Body of pancreas (tissue), 4 donors: ENCODE measurements around the gene TCOF1. TPM values are rescaled to one million over a fixed set of nuclear protein-coding genes. Genes with fewer than 3 reads are reported as not detected.
A peak's percentile ranks its signal among the peaks of the same experiment; 100 is the strongest.

Experiments used
- ATAC-seq: fragments of 150-250 bp; one replicate; pipeline ENCODE4 v1.9.1; 2016
- DNase-seq, 4 donors: peaks; one replicate each; pipeline ENCODE4 v3.0.0-alpha.2; 2019
- H3K27ac ChIP-seq, 4 donors: fragments of 200-600 bp; sonication (generic); 1 replicate in 3 of 4; 2 replicates in 1 of 4; pipeline versions ENCODE4 v1.5.1 to v1.6.1; 2016 to 2019; ENCODE audit warnings: mild to moderate bottlenecking in 1 of 4, mixed read lengths in 1 of 4, moderate library complexity in 1 of 4
- H3K27me3 ChIP-seq, 2 donors: fragments of 200-600 bp; sonication (generic); one replicate each; pipeline ENCODE4 v1.6.0; 2016; ENCODE audit warnings: mild to moderate bottlenecking in 1 of 2
- H3K36me3 ChIP-seq, 2 donors: fragments of 200-600 bp; sonication (generic); replicated peaks in 1 of 2; 2 replicates each; pipeline ENCODE4 v1.5.1; 2016; ENCODE audit warnings: low read depth in 2 of 2; ENCODE audit not compliant: insufficient read depth in 1 of 2
- H3K4me1 ChIP-seq: fragments of 200-600 bp; sonication (generic); one replicate; pipeline ENCODE4 v1.6.0; 2016
- H3K4me3 ChIP-seq, 2 donors: fragments of 200-600 bp; sonication (generic); 1 replicate in 1 of 2; 2 replicates in 1 of 2; pipeline ENCODE4 v1.5.1; 2016 to 2019
- H3K9me3 ChIP-seq, 3 donors: fragments of 200-600 bp; sonication (generic); 1 replicate in 2 of 3; 2 replicates in 1 of 3; pipeline ENCODE4 v1.5.1; 2016
- CTCF ChIP-seq, 7 experiments: fragments of 450-650 bp in 4 of 7; fragments of 200-600 bp in 3 of 7; sonication (generic) in 3 of 7; IDR thresholded peaks; one replicate each; pipeline ENCODE4 v1.5.1; 2016 to 2019; ENCODE audit warnings: antibody characterized with exemption in 7 of 7
- POLR2A ChIP-seq, 3 donors: fragments of 450-650 bp; IDR thresholded peaks; one replicate each; pipeline ENCODE4 v1.6.1; 2016; ENCODE audit warnings: antibody characterized with exemption in 3 of 3, mild to moderate bottlenecking in 2 of 3
- WGBS, 2 donors: methylation state at CpG; one replicate each; pipeline ENCODE4 v1.1.5; 2017; 5-methylcytosine and 5-hydroxymethylcytosine counted together
- intact Hi-C: fragments of 100-400 bp; cut with DNase I; formaldehyde crosslinking; loops from one replicate; pipeline ENCODE4 v1.15.1; 2023
- total RNA-seq, 2 donors: library from RNA; depleted of rRNA; stranded (reverse); fragments of >200 nt; gene quantifications; one replicate each; pipeline ENCODE4 v1.1.0, GENCODE V29; 2016

The TCOF1 gene
- total RNA-seq, 2 donors from 2014 or later = 18.9 to 23.4 TPM

GRCh38 chr5:150409638-150410523 lies 52.4 kb downstream of the TCOF1 start:
- TF ChIP-seq CTCF (IDR thresholded peaks at IDR 0.05) = no peak
- peak in 2 of 3 donors; percentile 45 to 72 for TF ChIP-seq POLR2A (IDR thresholded peaks at IDR 0.05)
- no peaks in the 10 kb centered on the region for H3K9me3 ChIP-seq
- DNase-seq = peak; percentile 73 to 92 (median 80)
- H3K27ac ChIP-seq = peak overlapping the region; percentile 50 to 91 (median 78)
- intact Hi-C loops = no loop called here
- WGBS, 2 donors = 7 to 17% methylated on average over 10 to 15 of the region's 15 CpGs
- H3K4me1 ChIP-seq = peaks cover 18% of the 10 kb centered on the region
- peaks cover 0 to 6% of the 10 kb centered on the region in 2 donors for H3K36me3 ChIP-seq
- peak; percentile 86 for ATAC-seq
- no peak overlapping the region for H3K4me3 ChIP-seq
- H3K27me3 ChIP-seq = no peaks in the 10 kb centered on the region

GRCh38 chr5:150410524-150411244 lies 53.2 kb downstream of the TCOF1 start:
- no peak overlapping the region for H3K4me3 ChIP-seq

GRCh38 chr5:150411245-150411979 lies 53.9 kb downstream of the TCOF1 start:
- peak overlapping the region; percentile 53 to 91 (median 75) for H3K27ac ChIP-seq
- H3K27me3 ChIP-seq = no peaks in the 10 kb centered on the region
- no peaks in the 10 kb centered on the region for H3K9me3 ChIP-seq
- H3K4me1 ChIP-seq = peaks cover 18% of the 10 kb centered on the region
- 68 to 92% methylated on average over 5 of the region's 5 CpGs for WGBS, 2 donors
- DNase-seq (peak in 2 of 4 donors; percentile 31 to 66), ATAC-seq (no peak)
- no peak for TF ChIP-seq CTCF (IDR thresholded peaks at IDR 0.05)
- TF ChIP-seq POLR2A (IDR thresholded peaks at IDR 0.05) = no peak
- no peak overlapping the region for H3K4me3 ChIP-seq
- H3K36me3 ChIP-seq = no peaks in the 10 kb centered on the region
- intact Hi-C loops = no loop called here

More at GRCh38 chr5:150410524-150411244, 53.2 kb downstream of the TCOF1 start:
- H3K9me3 ChIP-seq = no peaks in the 10 kb centered on the region
- ATAC-seq (peak; percentile 74), DNase-seq (peak; percentile 69 to 89 (median 74))
- H3K36me3 ChIP-seq = no peaks in the 10 kb centered on the region
- 34 to 36% methylated on average over 4 of the region's 4 CpGs for WGBS, 2 donors
- H3K27me3 ChIP-seq = no peaks in the 10 kb centered on the region
- intact Hi-C loops = no loop called here
- H3K4me1 ChIP-seq = peaks cover 18% of the 10 kb centered on the region
- TF ChIP-seq POLR2A (IDR thresholded peaks at IDR 0.05) (peak in 2 of 3 donors; percentile 11 to 42), CTCF (IDR thresholded peaks at IDR 0.05) (no peak)
- H3K27ac ChIP-seq = peak overlapping the region; percentile 69 to 91 (median 78)

GRCh38 chr5:150412319-150413175 lies 55.0 kb downstream of the TCOF1 start, which contains the start of gene CD74:
CD74 (minus strand) TSS chr5:150412910; CDS start chr5:150412749, 161 bp downstream.
- peak; percentile 70 to 92 (median 76) for DNase-seq
- Histone ChIP-seq H3K27me3 (no peaks in the 10 kb centered on the region), H3K27ac (peak within 1 kb of the TSS; percentile 53 to 91 (median 74)), H3K4me1 (peaks cover 18% of the 10 kb centered on the region), H3K4me3 (peak within 1 kb of the TSS in 1 of 2 donors; percentile 14), H3K9me3 (no peaks in the 10 kb centered on the region), H3K36me3 (no peaks in the 10 kb centered on the region)
- TF ChIP-seq POLR2A (IDR thresholded peaks at IDR 0.05) (peak; percentile 25 to 95 (median 88)), CTCF (IDR thresholded peaks at IDR 0.05) (no peak)
- peak; percentile 73 for ATAC-seq
- 21 to 46% methylated on average over 4 to 19 of the region's 20 CpGs for WGBS, 2 donors
- intact Hi-C loops = no loop called here
